Measurements from ENCODE around the gene DPYD. TPM values are rescaled to one million over a fixed set of nuclear protein-coding genes. Genes with fewer than 3 reads are reported as not detected.

The DPYD gene
- total RNA-seq, 1 donor from 2014 or later = 8.1 TPM

DNA sequence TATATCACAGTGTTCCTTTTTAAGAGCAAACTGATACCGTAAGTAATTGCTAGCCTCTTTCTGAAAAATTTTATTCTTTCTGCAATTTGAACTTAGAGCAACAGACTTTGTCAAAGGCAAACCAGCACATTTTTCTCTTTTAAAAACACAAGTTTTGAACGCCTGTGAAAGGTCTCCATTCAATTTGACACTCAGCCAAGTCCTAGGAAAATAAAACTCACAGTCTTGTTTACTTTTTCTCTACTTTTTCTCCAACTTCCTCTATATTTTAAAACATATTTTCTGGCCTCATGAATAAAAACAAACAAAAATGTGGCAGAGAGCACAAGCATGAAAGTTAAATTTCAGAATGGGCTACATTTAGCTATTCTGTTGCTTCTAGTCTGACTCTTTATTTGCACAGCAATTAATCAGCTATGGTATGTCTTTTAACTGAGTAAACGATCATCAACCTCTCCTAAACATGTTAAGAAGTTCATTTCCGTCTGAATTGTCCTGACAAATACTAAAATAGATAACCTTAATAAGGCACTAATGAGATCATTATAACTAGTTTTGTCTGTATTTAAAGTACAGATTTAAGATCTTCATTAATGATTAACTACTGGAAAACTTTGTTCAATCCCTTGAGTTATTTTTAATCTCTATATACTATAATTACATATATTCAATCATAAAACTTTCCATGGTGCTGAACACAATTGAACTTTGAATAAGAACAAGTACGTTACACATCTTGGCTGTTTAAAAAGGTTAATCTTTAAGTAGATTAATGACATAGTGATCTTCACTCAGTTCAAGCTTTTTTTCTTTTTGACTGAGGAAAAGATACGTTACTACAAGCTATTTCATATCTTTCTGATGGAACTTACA lies 648.7 kb downstream of the DPYD start:
- H3K4me3 Mint-ChIP-seq (ENCODE audit: low read depth) = no peak overlapping the region
- H3K27ac Mint-ChIP-seq = no peak overlapping the region
- peaks cover 17% of the 10 kb centered on the region for H3K27me3 Mint-ChIP-seq
- peaks cover 27% of the 10 kb centered on the region for H3K4me1 Mint-ChIP-seq (ENCODE audit: low read depth)
- H3K36me3 Mint-ChIP-seq (ENCODE audit: insufficient read depth) = peaks cover 1% of the 10 kb centered on the region
- H3K9me3 Mint-ChIP-seq (ENCODE audit: low read depth) = peaks cover 2% of the 10 kb centered on the region
- TF ChIP-seq, protein P1, sequence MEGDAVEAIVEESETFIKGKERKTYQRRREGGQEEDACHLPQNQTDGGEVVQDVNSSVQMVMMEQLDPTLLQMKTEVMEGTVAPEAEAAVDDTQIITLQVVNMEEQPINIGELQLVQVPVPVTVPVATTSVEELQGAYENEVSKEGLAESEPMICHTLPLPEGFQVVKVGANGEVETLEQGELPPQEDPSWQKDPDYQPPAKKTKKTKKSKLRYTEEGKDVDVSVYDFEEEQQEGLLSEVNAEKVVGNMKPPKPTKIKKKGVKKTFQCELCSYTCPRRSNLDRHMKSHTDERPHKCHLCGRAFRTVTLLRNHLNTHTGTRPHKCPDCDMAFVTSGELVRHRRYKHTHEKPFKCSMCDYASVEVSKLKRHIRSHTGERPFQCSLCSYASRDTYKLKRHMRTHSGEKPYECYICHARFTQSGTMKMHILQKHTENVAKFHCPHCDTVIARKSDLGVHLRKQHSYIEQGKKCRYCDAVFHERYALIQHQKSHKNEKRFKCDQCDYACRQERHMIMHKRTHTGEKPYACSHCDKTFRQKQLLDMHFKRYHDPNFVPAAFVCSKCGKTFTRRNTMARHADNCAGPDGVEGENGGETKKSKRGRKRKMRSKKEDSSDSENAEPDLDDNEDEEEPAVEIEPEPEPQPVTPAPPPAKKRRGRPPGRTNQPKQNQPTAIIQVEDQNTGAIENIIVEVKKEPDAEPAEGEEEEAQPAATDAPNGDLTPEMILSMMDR (IDR thresholded peaks at IDR 0.05; ENCODE audit: unreplicated experiment) = no peak
- no peak for DNase-seq (ENCODE audit: low spot score, unreplicated experiment)

DNA sequence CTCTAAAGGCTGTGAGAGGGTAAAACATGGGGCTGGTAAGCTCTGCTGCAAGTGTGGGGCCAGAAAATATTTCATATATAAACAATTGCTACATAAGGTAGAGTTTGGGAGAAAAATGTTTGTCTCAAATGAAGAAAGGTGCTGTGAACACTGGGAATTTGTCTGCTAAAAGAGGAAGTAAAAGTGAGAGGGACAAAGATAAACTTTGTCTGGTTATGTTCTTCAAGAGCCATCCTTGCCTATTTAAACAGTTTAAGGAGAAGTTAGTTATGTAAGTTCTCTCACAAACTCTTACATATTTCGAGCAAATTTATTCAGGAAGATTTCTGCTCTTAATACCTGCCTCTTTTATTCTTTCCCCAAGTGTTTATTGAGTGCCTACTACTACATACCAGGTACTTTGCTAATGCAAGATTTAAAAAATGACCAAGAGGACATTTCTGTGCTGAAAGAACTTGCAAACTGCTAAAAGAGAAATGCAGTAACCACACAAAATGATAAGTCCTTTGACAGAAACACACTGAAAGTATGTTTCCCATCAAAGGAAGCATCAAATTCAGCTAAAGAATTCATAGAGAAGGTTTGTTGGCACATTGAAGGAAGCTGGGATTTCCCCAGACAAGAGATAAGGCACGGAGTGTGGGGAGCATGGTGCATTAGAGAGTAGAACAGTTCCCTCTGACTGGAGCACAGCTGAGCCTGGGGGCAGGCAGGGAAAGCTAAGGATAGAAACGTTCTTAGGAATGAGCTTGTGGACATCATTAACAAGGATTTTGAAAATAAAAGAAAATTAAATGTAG lies 650.1 kb downstream of the DPYD start:
- no peak overlapping the region for H3K4me3 Mint-ChIP-seq (ENCODE audit: low read depth)
- no peak for DNase-seq (ENCODE audit: low spot score, unreplicated experiment)
- H3K4me1 Mint-ChIP-seq (ENCODE audit: low read depth) = peaks cover 25% of the 10 kb centered on the region
- no peaks in the 10 kb centered on the region for H3K9me3 Mint-ChIP-seq (ENCODE audit: low read depth)
- H3K36me3 Mint-ChIP-seq (ENCODE audit: insufficient read depth) = peaks cover 1% of the 10 kb centered on the region
- no peak overlapping the region for H3K27ac Mint-ChIP-seq
- TF ChIP-seq, protein P1 (IDR thresholded peaks at IDR 0.05; ENCODE audit: unreplicated experiment) = no peak
- peaks cover 17% of the 10 kb centered on the region for H3K27me3 Mint-ChIP-seq

DNA sequence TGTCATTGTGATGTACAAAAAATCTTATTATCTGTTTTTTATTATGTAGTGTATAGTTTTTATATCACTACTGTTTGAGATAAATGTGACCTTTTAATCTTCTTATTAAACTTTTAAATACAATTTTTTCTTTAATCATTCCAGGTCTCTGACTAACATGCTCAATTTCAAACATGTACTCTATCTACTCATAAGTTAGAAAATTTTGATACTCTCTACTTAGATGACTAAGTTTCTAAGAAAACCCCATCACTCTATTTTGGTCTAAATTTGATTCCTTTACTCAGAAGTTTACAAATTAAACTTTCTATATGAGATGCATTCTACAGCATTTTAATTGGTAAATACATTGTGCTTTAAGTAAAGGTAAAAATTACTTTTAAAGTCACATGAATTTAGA lies 655.2 kb downstream of the DPYD start:
- TF ChIP-seq, protein P1 (IDR thresholded peaks at IDR 0.05; ENCODE audit: unreplicated experiment) = no peak
- Mint-ChIP-seq H3K4me3 (ENCODE audit: low read depth) (no peak overlapping the region), H3K27ac (no peak overlapping the region), H3K27me3 (peaks cover 12% of the 10 kb centered on the region), H3K36me3 (ENCODE audit: insufficient read depth) (peaks cover 1% of the 10 kb centered on the region), H3K9me3 (ENCODE audit: low read depth) (no peaks in the 10 kb centered on the region), H3K4me1 (ENCODE audit: low read depth) (peaks cover 11% of the 10 kb centered on the region)
- DNase-seq (ENCODE audit: low spot score, unreplicated experiment) = no peak

DNA sequence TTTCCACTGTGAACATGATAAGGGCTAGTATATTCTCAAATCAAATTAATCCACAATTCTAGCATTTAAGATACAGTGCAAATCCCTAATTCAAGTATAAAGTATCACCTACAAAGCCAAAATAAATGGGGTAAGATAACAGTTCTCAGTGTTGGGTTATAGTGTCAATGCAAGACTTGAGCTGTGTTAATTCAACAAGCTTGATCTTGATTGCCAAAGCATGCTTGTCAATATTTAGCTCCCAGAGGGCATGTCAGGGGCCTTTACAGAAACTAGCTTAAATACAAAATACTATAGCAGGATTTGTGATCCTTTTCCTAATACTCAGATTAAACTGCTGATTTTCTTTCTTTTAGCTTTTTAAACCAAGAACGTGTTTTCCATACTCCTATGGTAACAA lies 658.0 kb downstream of the DPYD start:
- Mint-ChIP-seq H3K4me1 (ENCODE audit: low read depth) (peaks cover 13% of the 10 kb centered on the region), H3K27ac (no peak overlapping the region), H3K9me3 (ENCODE audit: low read depth) (no peaks in the 10 kb centered on the region), H3K36me3 (ENCODE audit: insufficient read depth) (no peaks in the 10 kb centered on the region), H3K27me3 (no peaks in the 10 kb centered on the region), H3K4me3 (ENCODE audit: low read depth) (no peak overlapping the region)
- TF ChIP-seq, protein P1 (IDR thresholded peaks at IDR 0.05; ENCODE audit: unreplicated experiment) = no peak
- DNase-seq (ENCODE audit: low spot score, unreplicated experiment) = no peak

- Mint-ChIP-seq H3K27me3 (no peaks in the 10 kb centered on the region), H3K9me3 (ENCODE audit: low read depth) (peaks cover 5% of the 10 kb centered on the region), H3K4me3 (ENCODE audit: low read depth) (no peak overlapping the region), H3K27ac (no peak overlapping the region), H3K36me3 (ENCODE audit: insufficient read depth) (no peaks in the 10 kb centered on the region), H3K4me1 (ENCODE audit: low read depth) (peaks cover 13% of the 10 kb centered on the region)
- no peak for DNase-seq (ENCODE audit: low spot score, unreplicated experiment)
- TF ChIP-seq, protein P1 (IDR thresholded peaks at IDR 0.05; ENCODE audit: unreplicated experiment) = no peak
These were observed 662.2 kb downstream of the DPYD start for GRCh38 chr1:97258597-97258996.
